Activated CD8-positive, alpha-beta memory T cell treated with anti-CD3 and anti-CD28 coated beads, Interleukin-2, amount 50 U/mL, for 4 hours (primary cell): ENCODE data around the gene RAB38.
A peak's percentile ranks its signal among the peaks of the same experiment; 100 is the strongest.

Source experiments
- DNase-seq: peaks from one replicate; pipeline ENCODE4 v3.0.0-alpha.2; 2020

RAB38 gene

GRCh38 chr11:88169471-88169870 lies 5.8 kb downstream of the RAB38 start:
- no peak for DNase-seq

DNA sequence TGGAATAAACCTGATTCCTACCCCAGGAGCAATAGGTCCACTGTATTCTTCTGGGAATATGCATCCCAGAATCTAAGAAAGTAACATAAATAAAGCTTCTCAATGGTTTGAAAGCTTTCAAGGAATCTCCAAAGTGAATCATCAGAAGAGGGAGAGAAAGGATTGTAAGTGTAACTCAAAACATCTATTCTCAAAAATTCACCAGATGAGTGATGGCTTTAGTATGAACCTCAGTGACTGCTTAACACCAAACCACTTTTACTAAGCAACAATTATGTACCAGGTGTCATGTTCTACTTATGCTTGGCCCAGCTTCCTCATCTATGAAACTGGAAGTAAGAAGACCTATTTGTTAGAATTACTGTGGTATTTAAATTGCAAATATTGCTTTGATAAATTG lies 7.4 kb downstream of the RAB38 start:
- DNase-seq, result no peak

DNA sequence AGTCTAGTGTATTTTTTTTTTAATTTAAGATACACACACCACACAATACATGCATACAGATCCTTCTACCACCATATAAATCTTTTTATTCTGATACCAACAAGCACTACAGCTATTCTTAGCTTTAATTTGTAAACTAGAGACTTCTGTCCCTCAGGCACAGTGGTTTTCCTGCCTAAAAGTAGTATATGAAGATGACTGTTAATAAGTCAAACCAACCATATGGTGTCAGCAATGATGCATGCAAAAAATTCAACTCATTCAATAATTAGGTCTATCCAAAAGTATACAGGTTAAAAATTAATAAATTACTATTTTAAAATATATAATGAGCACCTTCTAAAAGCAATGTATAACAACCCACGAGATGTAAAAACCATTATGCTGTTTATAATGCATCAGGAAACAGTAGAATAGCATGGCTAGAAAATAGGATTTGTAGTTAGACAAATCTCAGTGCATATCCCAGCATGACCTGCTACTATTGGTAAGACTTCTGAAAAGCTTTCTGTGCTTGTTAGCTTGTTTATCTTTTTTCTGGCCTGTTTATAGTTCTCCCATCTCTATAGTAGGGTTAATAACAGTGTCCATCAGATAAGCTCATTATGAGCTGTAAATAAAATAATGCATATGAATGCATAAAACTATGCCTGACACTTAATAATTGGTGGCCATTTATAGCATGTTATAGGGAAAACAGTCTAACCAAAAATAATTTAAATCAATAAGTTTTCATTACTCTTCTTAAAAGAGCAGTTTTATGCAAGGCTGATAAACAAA lies 10.2 kb downstream of the RAB38 start:
- DNase-seq, result no peak

- no peak for DNase-seq
Observed at GRCh38 chr11:88164320-88164719, 10.9 kb downstream of the RAB38 start.

DNA sequence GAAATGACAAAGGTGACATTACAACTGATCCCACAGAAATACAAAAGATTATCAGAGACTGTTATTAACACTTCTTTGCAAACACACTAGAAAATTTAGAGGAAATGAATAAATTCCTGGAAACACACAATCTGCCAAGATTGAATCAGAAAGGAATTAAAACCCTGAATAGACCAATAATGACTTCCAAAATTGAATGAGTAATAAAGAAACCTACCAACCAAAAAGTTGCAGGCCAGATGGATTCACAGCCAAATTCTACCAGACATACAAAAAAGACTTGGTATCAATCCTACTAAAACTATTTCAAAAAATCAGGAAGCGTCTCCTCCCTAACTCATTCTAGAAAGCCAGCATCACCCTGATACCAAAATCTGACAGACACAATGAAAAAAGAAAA lies 17.2 kb downstream of the RAB38 start:
- no peak for DNase-seq

- no peak for DNase-seq
Observed at GRCh38 chr11:88157370-88157769, 17.9 kb downstream of the RAB38 start.

GRCh38 chr11:88152381-88152780 lies 22.9 kb downstream of the RAB38 start:
- DNase-seq, result no peak

DNA sequence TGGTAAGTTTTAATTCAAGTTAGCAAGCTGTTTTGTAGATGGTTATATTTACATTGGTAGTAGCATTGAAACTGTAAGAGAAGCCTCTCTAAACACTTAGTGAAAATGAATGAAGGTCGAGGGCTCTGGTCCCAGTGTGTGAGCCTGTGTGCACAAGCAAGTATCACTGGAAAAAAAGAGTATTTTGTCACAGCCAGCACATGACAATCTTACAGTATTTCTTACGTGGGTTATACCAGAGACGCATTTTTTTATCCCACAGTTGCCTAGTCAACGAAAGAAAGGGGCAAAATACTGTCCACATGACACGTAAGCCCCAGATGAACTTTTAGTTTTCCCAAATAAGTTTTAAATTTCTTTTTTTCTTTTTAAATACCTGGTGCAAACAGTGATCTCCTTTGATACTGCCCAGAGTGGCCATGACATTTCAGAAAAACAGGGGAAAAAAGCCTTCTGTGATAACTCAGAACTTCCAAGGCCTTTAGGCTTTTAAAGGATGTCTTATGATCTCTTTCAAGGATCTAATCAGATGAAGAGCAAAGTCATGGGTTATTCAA lies 23.5 kb downstream of the RAB38 start:
- no peak for DNase-seq

- DNase-seq, result no peak
Observed at GRCh38 chr11:88146106-88146505, 29.1 kb downstream of the RAB38 start.

DNA sequence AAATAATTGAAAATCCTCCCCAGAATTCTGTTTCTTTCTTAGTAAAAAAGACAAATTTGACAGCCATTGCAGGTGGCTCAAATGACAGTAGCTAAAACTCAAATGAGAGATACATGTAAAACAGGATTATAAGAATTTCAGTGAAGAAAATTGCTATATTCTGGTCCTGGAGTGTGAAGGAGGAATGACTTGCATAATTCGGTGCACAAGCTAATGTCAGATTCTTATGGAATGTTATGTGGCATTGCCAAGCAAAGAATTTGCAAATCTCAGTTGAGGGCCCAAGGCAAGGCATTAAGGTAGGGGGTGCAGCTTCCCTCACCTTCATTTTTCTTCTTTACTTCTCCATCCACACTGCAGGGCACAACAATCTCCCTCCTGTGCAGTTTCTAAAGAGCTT lies 35.4 kb downstream of the RAB38 start:
- no peak for DNase-seq

DNA sequence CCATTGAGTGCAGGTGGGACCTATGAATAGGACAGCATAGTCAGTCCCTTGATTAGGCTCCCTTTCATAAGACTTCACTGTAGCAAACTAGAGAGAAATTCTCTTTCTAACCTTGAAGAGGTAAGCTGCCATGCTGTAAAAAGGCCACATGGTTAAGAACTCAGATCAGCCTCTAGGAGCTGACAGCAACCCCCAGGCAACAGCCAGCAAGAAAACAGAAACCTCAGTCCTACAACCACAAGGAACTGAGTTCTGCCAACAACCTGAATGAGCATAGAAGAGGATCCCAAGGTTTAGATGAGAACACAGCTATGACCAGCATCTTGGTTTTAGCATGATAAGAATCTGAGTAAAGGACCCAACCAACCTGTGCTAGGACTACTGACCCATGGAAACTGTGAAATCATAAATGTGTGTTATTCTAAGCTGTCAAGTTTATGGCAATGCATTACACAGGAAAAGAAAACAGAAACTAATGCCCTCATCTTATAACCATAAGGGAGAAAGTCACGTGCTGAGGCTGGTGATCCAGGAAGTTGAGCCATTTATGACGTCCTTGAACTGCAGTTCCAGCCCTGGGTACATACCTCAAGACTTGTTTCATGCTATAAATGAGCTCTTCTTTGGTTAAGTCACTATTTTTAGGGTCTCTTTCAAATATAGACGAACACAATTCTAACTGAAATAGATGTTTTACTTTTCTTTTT lies 43.3 kb downstream of the RAB38 start:
- no peak for DNase-seq

DNA sequence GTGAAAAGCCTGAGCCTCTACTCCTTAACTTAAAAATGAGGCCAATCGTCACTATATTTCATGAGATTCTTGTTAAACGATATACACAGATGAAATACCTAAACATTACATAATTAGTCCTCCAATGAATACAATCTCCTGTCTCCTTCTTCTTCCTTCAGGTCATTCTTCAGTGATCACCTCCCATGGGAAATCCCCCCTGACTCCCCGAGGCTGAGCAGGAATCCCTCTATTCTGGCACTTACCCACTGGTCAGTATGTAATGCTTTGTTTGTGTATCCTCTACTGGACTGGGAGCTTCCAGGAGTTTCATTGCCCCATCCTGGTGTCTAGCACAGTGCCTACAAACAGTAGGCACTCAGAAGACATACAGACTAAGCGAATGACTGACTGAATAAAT lies 52.3 kb downstream of the RAB38 start:
- no peak for DNase-seq

DNA sequence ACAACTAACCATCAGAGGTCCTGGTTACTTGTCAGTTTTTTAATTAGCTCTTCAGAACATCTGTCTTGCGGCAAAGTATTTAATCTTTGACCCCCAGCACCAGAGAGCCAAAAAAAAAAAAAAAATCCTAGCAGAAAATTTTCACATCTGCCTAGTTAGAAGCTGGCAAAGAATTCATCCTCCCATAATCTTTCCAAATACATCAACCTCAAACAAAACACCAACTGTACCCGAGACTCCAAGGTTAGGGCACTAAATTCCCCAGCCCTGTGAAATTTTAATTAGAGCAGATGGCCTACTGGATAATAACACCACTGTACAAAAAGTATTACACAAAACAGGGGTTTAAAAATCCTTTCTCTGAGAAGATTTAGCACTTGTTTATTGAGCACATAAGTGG lies 55.7 kb downstream of the RAB38 start:
- no peak for DNase-seq

- DNase-seq, result no peak
Observed at GRCh38 chr11:88117281-88117858, 57.9 kb downstream of the RAB38 start.

DNA sequence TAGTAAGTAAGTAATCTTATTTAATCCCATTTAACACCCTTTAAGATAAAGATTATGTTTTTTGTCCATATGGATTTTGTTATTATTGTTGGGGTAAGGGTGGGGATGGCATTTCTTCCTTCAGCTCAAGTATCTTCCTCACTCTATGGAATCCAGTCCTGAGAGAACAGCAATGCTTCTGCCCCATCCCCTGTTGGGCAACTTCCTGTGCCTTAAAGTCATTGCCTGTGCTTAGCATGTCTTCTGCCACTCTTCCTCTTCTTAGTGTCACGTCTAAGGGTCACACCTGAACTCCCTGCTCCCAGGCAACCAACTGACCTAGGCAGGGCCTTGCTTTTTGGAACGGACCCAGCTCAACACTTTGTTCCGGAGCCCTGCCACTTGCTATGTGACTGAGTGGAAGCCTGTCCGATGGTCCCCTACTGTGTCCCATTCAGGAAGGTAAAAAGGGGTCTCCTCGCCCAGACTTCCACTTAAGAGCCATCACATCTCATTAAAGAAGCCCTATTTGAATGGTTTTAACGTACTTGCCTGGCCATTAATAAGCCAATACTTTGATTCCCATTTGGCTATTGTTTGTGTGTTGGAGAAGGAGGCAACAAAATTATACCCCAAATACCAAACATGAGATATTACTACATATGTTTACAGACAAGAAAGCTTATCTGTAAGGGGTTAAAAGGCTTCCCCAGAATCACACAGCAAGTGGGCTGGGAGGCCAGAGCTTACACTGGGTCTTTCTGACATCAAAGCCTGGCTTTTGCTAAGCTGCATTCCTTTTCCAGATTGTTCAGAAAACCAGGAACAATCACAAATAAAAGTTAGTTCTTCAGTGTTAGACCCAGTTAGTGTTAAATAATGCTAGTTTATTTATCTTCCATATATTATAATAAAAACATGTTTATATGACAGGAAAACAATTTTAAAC lies 59.2 kb downstream of the RAB38 start:
- no peak for DNase-seq

DNA sequence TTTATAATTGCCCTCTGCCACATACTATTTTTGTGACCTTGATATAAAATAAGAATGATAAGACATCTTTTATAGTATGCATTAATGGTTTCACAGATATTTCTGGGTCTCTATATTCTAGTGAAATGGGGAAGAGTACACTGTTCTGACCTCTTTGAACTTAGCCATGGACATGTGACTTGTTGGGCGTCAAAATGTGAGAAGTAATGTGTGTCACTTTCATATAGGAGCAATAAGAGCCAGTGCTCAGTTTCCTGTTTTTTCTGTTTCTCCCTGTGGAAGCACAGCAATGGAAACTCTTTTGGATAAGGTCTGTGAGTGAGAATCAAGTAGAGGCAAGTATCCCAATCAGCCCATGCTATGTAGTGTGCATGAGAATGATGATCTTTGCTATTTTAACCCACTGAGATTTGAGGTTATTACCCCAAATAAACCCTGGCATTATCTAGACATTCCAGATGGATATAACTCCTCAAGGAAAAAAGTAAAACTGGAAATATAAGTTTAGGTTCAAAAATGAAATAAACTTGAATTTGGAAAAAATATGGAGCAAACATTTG lies 60.7 kb downstream of the RAB38 start:
- no peak for DNase-seq

GRCh38 chr11:88106666-88107065 lies 68.6 kb downstream of the RAB38 start:
- no peak for DNase-seq

DNA sequence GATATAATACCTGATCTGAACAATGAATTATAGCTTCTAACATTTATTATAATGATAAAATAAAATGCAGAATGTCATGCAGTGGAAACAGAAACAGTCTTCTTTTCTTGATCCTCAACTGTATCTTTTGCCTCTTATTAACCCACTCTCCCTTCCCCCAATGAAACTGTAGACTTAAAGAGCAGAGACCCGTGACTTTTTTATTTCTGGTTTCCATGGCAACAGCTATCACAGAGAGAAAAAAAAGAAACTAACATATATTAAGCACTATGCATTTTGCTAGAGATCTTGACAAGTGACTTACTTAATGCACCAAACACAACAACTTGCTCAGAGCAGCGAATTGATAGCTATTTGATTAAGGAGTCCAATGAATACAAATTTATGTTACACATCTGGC lies 69.3 kb downstream of the RAB38 start:
- no peak for DNase-seq

DNA sequence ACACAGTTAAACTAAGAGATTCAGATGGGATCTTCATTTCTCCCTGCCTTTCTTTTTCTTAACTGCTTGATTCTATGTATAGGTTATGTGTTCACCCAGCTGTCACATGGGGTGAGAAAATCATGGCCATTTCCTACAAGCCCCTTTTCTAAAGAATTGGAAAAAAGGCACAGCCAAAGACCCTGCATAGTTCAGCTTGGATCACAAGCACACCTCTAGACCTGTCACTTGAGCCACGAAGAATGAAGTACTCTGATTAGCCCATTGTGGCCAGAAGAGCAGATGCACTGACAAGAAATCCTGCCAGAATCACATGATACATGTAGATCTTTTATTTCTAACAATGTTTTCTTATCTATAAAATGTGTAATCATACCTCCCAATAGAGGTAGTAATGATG lies 69.7 kb downstream of the RAB38 start:
- no peak for DNase-seq

DNA sequence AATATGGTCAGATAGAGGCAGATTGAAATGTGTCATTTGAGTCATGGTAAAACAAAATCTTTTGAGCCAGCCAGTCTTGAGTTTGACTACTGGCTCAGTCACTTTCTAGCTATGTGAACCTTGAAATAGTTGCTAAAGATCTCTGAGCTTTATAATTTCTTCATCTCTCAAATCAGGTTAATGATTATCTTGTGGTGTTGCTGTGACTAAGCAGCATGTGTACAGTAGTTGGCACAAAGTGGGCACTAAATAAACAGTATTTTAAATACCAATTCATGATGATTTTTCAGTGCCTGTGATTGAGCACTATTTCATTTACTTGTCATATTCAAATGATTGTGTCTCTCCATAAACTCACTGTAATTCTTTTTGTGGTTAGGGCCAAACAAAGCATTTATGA lies 70.8 kb downstream of the RAB38 start:
- DNase-seq, result no peak

DNA sequence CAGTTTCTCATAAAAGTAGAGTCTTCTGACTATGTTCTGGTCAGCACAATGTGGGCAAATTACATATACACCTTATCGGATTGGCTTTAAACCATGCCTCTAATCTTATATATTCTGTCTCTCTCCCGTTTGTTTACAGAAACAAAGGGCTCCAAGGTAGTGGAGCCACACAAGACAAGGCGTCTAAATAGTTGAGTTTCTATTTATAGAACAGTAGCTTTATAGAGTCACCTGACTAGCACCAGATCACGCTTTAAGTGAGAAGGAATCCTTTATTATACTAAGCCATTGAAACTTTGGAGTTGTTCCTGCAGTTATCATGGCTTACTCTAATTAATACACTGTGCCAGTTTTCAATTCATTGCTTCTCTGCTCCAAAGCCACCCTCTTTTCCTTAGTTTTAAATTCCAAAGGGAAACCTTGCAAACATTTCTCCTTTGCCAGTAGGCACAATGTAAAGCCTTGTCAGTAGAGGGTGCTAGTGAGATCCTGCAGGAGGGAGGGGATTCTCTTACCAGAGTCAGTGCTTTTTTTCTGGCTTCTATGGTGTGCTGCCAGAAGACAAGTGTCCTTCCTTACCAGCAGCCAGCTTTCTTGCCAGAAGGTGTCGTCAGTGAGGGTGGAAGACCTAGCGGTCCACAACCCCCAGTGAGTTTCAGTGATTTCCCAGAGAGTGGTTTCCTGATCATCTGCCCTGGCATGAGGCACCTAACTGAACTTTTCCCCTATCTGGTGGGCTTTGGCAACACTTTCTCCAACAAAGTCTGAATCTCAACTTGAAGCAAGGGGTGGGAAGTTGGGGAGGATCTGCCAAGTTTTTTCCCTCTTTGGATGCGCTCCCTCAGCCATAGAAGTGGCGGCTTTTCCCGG lies 71.7 kb downstream of the RAB38 start:
- DNase-seq, result peak; percentile 14

GRCh38 chr11:88102598-88102934 lies 72.7 kb downstream of the RAB38 start:
- no peak for DNase-seq
